PC-9 (cell line): Measurements from ENCODE around the gene ABCA4. TPM values are rescaled to one million over a fixed set of nuclear protein-coding genes. Genes with fewer than 3 reads are reported as not detected.
A peak's percentile ranks its signal among the peaks of the same experiment; 100 is the strongest.

Source experiments
- BruUV-seq: library from RNA; stranded (reverse); fragments of 400-500 nt; replicated peaks from 2 replicates; lab custom pipeline; 2021; lab: Mats Ljungman, UMichigan
- CTCF ChIA-PET: fragments of 300-600 bp; sonication (Branson Sonifier 250); formaldehyde crosslinking; loops from one replicate; lab custom pipeline; 2022; ENCODE audit warnings: antibody characterized with exemption; lab: Charles Lee
- POLR2A ChIA-PET: fragments of 300-600 bp; sonication (Branson Sonifier 250); formaldehyde crosslinking; loops from one replicate; lab custom pipeline; 2022; ENCODE audit warnings: antibody characterized with exemption; ENCODE audit not compliant: unreplicated experiment; lab: Charles Lee
- DNase-seq, 2 experiments: peaks; one replicate each; pipeline versions ENCODE4 v3.0.0 to v3.0.0-alpha.2; 2015 to 2022; ENCODE audit warnings: mixed read lengths in 1 of 2
- H2AFZ ChIP-seq: fragments of 200-600 bp; sonication (generic); 2 replicates; pipeline ENCODE4 v1.8.1; 2017; ENCODE audit warnings: antibody characterized with exemption
- H3F3A ChIP-seq: fragments of 200-600 bp; sonication (generic); 2 replicates; pipeline ENCODE4 v1.8.1; 2017; ENCODE audit warnings: antibody characterized with exemption, mild to moderate bottlenecking, low read depth; ENCODE audit not compliant: insufficient read depth
- H3K27ac ChIP-seq: fragments of 200-600 bp; sonication (generic); 2 replicates; pipeline ENCODE4 v1.6.1; 2016; ENCODE audit warnings: mixed run types
- H3K27me3 ChIP-seq: fragments of 200-600 bp; sonication (generic); 2 replicates; pipeline ENCODE4 v1.6.1; 2016; ENCODE audit warnings: low read depth, mixed run types; ENCODE audit not compliant: insufficient read depth
- H3K36me3 ChIP-seq: fragments of 200-600 bp; sonication (generic); 2 replicates; pipeline ENCODE4 v1.6.1; 2016; ENCODE audit warnings: low read depth, mixed run types
- H3K4me1 ChIP-seq: fragments of 200-600 bp; sonication (generic); replicated peaks from 2 replicates; pipeline ENCODE4 v1.6.1; 2016; ENCODE audit warnings: mixed run types; ENCODE audit not compliant: insufficient read depth
- H3K4me2 ChIP-seq: fragments of 200-600 bp; sonication (generic); 2 replicates; pipeline ENCODE4 v1.6.1; 2017; ENCODE audit warnings: mixed run types
- H3K4me3 ChIP-seq: fragments of 200-600 bp; sonication (generic); 2 replicates; pipeline ENCODE4 v1.6.1; 2016; ENCODE audit warnings: mixed run types
- H3K79me2 ChIP-seq: fragments of 200-600 bp; sonication (generic); 2 replicates; pipeline ENCODE4 v1.6.1; 2017; ENCODE audit warnings: low read depth, mixed run types
- H3K9me2 ChIP-seq: fragments of 200-600 bp; sonication (generic); 2 replicates; pipeline ENCODE4 v1.8.1; 2017; ENCODE audit warnings: mild to moderate bottlenecking; ENCODE audit not compliant: insufficient read depth
- H3K9me3 ChIP-seq: fragments of 200-600 bp; sonication (generic); 2 replicates; pipeline ENCODE4 v1.8.1; 2016; ENCODE audit warnings: low read depth; ENCODE audit not compliant: insufficient read depth
- H4K20me1 ChIP-seq: fragments of 200-600 bp; sonication (generic); 2 replicates; pipeline ENCODE4 v1.8.1; 2017; ENCODE audit not compliant: insufficient read depth
- CTCF ChIP-seq: fragments of 200-600 bp; sonication (generic); conservative IDR thresholded peaks from 2 replicates; pipeline ENCODE4 v1.6.1; 2017; ENCODE audit warnings: mixed run types, antibody characterized with exemption, mild to moderate bottlenecking, moderate library complexity
- EZH2 ChIP-seq: fragments of 200-600 bp; sonication (generic); IDR thresholded peaks from 2 replicates; pipeline ENCODE4 v1.8.0; 2017; ENCODE audit warnings: antibody characterized with exemption, low read depth
- intact Hi-C: fragments of 100-400 bp; cut with micrococcal nuclease; formaldehyde crosslinking; loops from one replicate; pipeline ENCODE4 v1.10.0; 2022; ENCODE audit not compliant: unreplicated experiment
- total RNA-seq: library from RNA; stranded (reverse); gene quantifications from 2 replicates; pipeline ENCODE4 v1.2.3, GENCODE V29; 2021

The ABCA4 gene
- total RNA-seq, 1 experiment from 2014 or later = 20.8 TPM

- H2AFZ ChIP-seq = no peak overlapping the region
- peaks cover 12% of the 10 kb centered on the region for H3K4me1 ChIP-seq
- peaks cover 4% of the 10 kb centered on the region; the same call in 1 of the 2 replicates for H3F3A ChIP-seq
- H3K4me3 ChIP-seq = no peak overlapping the region
- H3K79me2 ChIP-seq = no peaks in the 10 kb centered on the region
- H3K9me2 ChIP-seq = no peaks in the 10 kb centered on the region
- intact Hi-C loops = no loop called here
- ChIA-PET POLR2A (interaction anchor here (0.7 kb wide), 1 partner anchor 79 kb away, joined by 3 read pairs; no protein-coding TSS in a partner anchor), CTCF (no interaction called here)
- TF ChIP-seq EZH2 (no peak), CTCF (no peak)
- peak in 1 of 2 experiments; percentile 58 for DNase-seq
- BruUV-seq = no TSS peak
- no peaks in the 10 kb centered on the region for H4K20me1 ChIP-seq
- H3K4me2 ChIP-seq = no peak overlapping the region
- H3K27ac ChIP-seq = no peak overlapping the region
- H3K36me3 ChIP-seq = no peaks in the 10 kb centered on the region
- H3K9me3 ChIP-seq = no peaks in the 10 kb centered on the region
- no peaks in the 10 kb centered on the region for H3K27me3 ChIP-seq
Measured at GRCh38 chr1:94004924-94005323, 116.0 kb downstream of the ABCA4 start.

GRCh38 chr1:94002046-94002787, 118.7 kb downstream of the ABCA4 start:
- BruUV-seq = no TSS peak
- CTCF ChIA-PET = no interaction called here
- H3K4me3 ChIP-seq = no peak overlapping the region

GRCh38 chr1:94001397-94002045, 119.4 kb downstream of the ABCA4 start:
- Histone ChIP-seq H3K4me3 (no peak overlapping the region), H3K36me3 (no peaks in the 10 kb centered on the region), H3K9me3 (no peaks in the 10 kb centered on the region), H3K4me2 (no peak overlapping the region), H3K27ac (no peak overlapping the region), H2AFZ (no peak overlapping the region), H3F3A (peaks cover 8% of the 10 kb centered on the region; the same call in 1 of the 2 replicates), H3K27me3 (no peaks in the 10 kb centered on the region), H3K4me1 (peaks cover 16% of the 10 kb centered on the region), H3K9me2 (no peaks in the 10 kb centered on the region), H3K79me2 (no peaks in the 10 kb centered on the region), H4K20me1 (no peaks in the 10 kb centered on the region)
- no peak for TF ChIP-seq CTCF
- no peak for TF ChIP-seq EZH2
- intact Hi-C loops = no loop called here
- no TSS peak for BruUV-seq
- DNase-seq = no peak
- CTCF ChIA-PET = no interaction called here
- POLR2A ChIA-PET = no interaction called here

More at GRCh38 chr1:94002046-94002787, 118.7 kb downstream of the ABCA4 start:
- H4K20me1 ChIP-seq = no peaks in the 10 kb centered on the region
- H3K9me2 ChIP-seq = no peaks in the 10 kb centered on the region
- DNase-seq = no peak
- H3K9me3 ChIP-seq = no peaks in the 10 kb centered on the region
- intact Hi-C loops = no loop called here
- TF ChIP-seq CTCF = no peak
- TF ChIP-seq EZH2 = no peak
- H3F3A ChIP-seq = peaks cover 8% of the 10 kb centered on the region; the same call in 1 of the 2 replicates
- no peak overlapping the region for H3K4me2 ChIP-seq
- H3K27me3 ChIP-seq = no peaks in the 10 kb centered on the region
- POLR2A ChIA-PET = no interaction called here
- H3K27ac ChIP-seq = no peak overlapping the region
- no peak overlapping the region for H2AFZ ChIP-seq
- H3K36me3 ChIP-seq = no peaks in the 10 kb centered on the region
- peaks cover 16% of the 10 kb centered on the region for H3K4me1 ChIP-seq
- no peaks in the 10 kb centered on the region for H3K79me2 ChIP-seq
